HG03571 (cell line): ENCODE results near the gene TCERG1L.
"Not testable (repeated sequence)": the region's sequence is repeated elsewhere in the genome, so short reads cannot be mapped to it uniquely, and the experiment has no call there.

Experiments
- ATAC-seq: cut with Tn5 transposase; IDR thresholded peaks from one replicate; pipeline ENCODE4 v1.9.1; 2021; ENCODE audit not compliant: unreplicated experiment

The TCERG1L gene

GRCh38 chr10:131249955-131250344, 61.6 kb downstream of the TCERG1L start:
- ATAC-seq = no peak

- ATAC-seq = no peak
Measured at GRCh38 chr10:131249238-131249954, 62.1 kb downstream of the TCERG1L start.

- no peak for ATAC-seq
Measured at GRCh38 chr10:131248376-131249165, 63.0 kb downstream of the TCERG1L start.

- ATAC-seq = no peak
Measured at GRCh38 chr10:131247873-131248272, 63.6 kb downstream of the TCERG1L start.

- ATAC-seq = no peak
Measured at GRCh38 chr10:131246775-131247174, 64.7 kb downstream of the TCERG1L start.

- ATAC-seq = no peak
Measured at GRCh38 chr10:131246089-131246488, 65.4 kb downstream of the TCERG1L start.

- ATAC-seq = no peak
Measured at GRCh38 chr10:131245475-131246059, 66.0 kb downstream of the TCERG1L start.

- ATAC-seq = no peak
Measured at GRCh38 chr10:131244836-131245235, 66.7 kb downstream of the TCERG1L start.

GRCh38 chr10:131243076-131243475, 68.4 kb downstream of the TCERG1L start:
- ATAC-seq = no peak

GRCh38 chr10:131242007-131242406, 69.5 kb downstream of the TCERG1L start:
- no peak for ATAC-seq

GRCh38 chr10:131240691-131241090, 70.8 kb downstream of the TCERG1L start:
- ATAC-seq = no peak

- ATAC-seq = no peak
Measured at GRCh38 chr10:131239926-131240325, 71.6 kb downstream of the TCERG1L start.

- no peak for ATAC-seq
Measured at GRCh38 chr10:131239450-131239849, 72.1 kb downstream of the TCERG1L start.

- no peak for ATAC-seq
Measured at GRCh38 chr10:131238669-131239280, 72.7 kb downstream of the TCERG1L start.

- ATAC-seq = no peak
Measured at GRCh38 chr10:131237991-131238651, 73.4 kb downstream of the TCERG1L start.

GRCh38 chr10:131234606-131235005, 76.9 kb downstream of the TCERG1L start:
- not testable (repeated sequence) for ATAC-seq

GRCh38 chr10:131233611-131234258, 77.8 kb downstream of the TCERG1L start:
- ATAC-seq = no peak

- no peak for ATAC-seq
Measured at GRCh38 chr10:131231965-131232541, 79.5 kb downstream of the TCERG1L start.

- no peak for ATAC-seq
Measured at GRCh38 chr10:131231323-131231964, 80.1 kb downstream of the TCERG1L start.
